K562 (cell line): ENCODE data around the gene NBEA. TPM values are rescaled to one million over a fixed set of nuclear protein-coding genes. Genes with fewer than 3 reads are reported as not detected.

ENCODE experiments used
- ATAC-seq: fragments of 200-7000 bp; cut with Tn5 transposase; 3 replicates; pipeline ENCODE4 v1.9.1; 2020; ENCODE audit warnings: moderate library complexity
- BruUV-seq: library from RNA; stranded (reverse); fragments of 400-500 nt; replicated peaks from 2 replicates; lab custom pipeline; 2021; lab: Mats Ljungman, UMichigan
- CTCF ChIA-PET: fragments of 300-600 bp; formaldehyde crosslinking; extraction: SDS; loops from one replicate; lab custom pipeline; 2021; ENCODE audit warnings: low intra/inter-chr PET ratio; lab: Yijun Ruan, JAX
- POLR2A ChIA-PET: fragments of 300-600, 350-650 bp; sonication (Branson Sonifier 250); formaldehyde crosslinking; extraction: SDS; loops from one replicate; lab custom pipeline; 2021; ENCODE audit warnings: antibody characterized with exemption, inconsistent platforms; lab: Yijun Ruan, JAX
- DNase-seq, 4 experiments: peaks; one replicate each; pipeline versions ENCODE4 v3.0.0 to v3.0.0-alpha.2; 2011 to 2018; ENCODE audit warnings: low spot score in 3 of 4, mixed read lengths in 3 of 4; ENCODE audit errors: extremely low read depth in 1 of 4
- FAIRE-seq: peaks from 2 replicates; lab custom pipeline; 2011; peaks lifted over from hg19 to GRCh38; lab: Jason Lieb, UNC
- H2AFZ ChIP-seq: 2 replicates; pipeline ENCODE4 v1.6.0; 2011; ENCODE audit warnings: low read depth, low read length, control low read depth, inconsistent platforms
- H3K27ac ChIP-seq: fragments of 200-600 bp; 3 replicates; pipeline ENCODE4 v1.8.0; 2011; ENCODE audit warnings: low read depth, mild to moderate bottlenecking, control low read depth, inconsistent platforms, low read length, moderate library complexity, mixed read lengths; ENCODE audit errors: extremely low read depth
- H3K27me3 ChIP-seq, 2 experiments: fragments of 300-600 bp in 1 of 2; 2 replicates in 1 of 2; 3 replicates in 1 of 2; pipeline versions ENCODE4 v1.6.0 to v1.8.0; 2011; ENCODE audit warnings: inconsistent platforms in 2 of 2, low read length in 2 of 2, mild to moderate bottlenecking in 1 of 2, mixed read lengths in 1 of 2, moderate library complexity in 1 of 2; ENCODE audit not compliant: control insufficient read depth in 2 of 2, insufficient read depth in 2 of 2
- H3K36me3 ChIP-seq: fragments of 300-600 bp; 3 replicates; pipeline ENCODE4 v1.8.0; 2011; ENCODE audit warnings: mild to moderate bottlenecking, low read length, inconsistent platforms; ENCODE audit not compliant: control insufficient read depth, insufficient read depth
- H3K4me1 ChIP-seq, 2 experiments: fragments of 200-600 bp in 1 of 2; replicated peaks in 1 of 2; 2 replicates in 1 of 2; 3 replicates in 1 of 2; pipeline versions ENCODE4 v1.5.1 to v1.8.0; 2011; ENCODE audit warnings: inconsistent platforms in 2 of 2, low read length in 2 of 2, mild to moderate bottlenecking in 1 of 2, mixed read lengths in 1 of 2, moderate library complexity in 1 of 2; ENCODE audit not compliant: control insufficient read depth in 2 of 2, insufficient read depth in 2 of 2
- H3K4me2 ChIP-seq: 2 replicates; pipeline ENCODE4 v1.6.1; 2011; ENCODE audit warnings: low read length, control low read depth, inconsistent platforms, mixed read lengths; ENCODE audit not compliant: insufficient read depth
- H3K4me3 ChIP-seq: fragments of 200-600 bp; sonication (generic), shearing (Covaris generic); 2 replicates; pipeline ENCODE4 v1.5.1; 2016; ENCODE audit warnings: control low read depth, inconsistent platforms
- H3K79me2 ChIP-seq: fragments of 200-600 bp; 3 replicates; pipeline ENCODE4 v1.8.0; 2011; ENCODE audit warnings: low read length, inconsistent platforms; ENCODE audit not compliant: control insufficient read depth, insufficient read depth
- H3K9ac ChIP-seq, 2 experiments: 2 replicates each; pipeline versions ENCODE4 v1.6.0 to v1.6.1; 2011; ENCODE audit warnings: low read depth in 2 of 2, low read length in 2 of 2, control low read depth in 1 of 2, inconsistent platforms in 1 of 2, mild to moderate bottlenecking in 1 of 2, mixed read lengths in 1 of 2; ENCODE audit not compliant: insufficient read depth in 1 of 2
- H3K9me1 ChIP-seq: one replicate; pipeline ENCODE4 v1.6.0; 2011; ENCODE audit warnings: inconsistent platforms, mild to moderate bottlenecking, low read length, moderate library complexity; ENCODE audit not compliant: control insufficient read depth, insufficient read depth
- H3K9me3 ChIP-seq: replicated peaks from 2 replicates; pipeline ENCODE4 v1.5.1; 2011; ENCODE audit warnings: low read depth, low read length, inconsistent platforms; ENCODE audit not compliant: control insufficient read depth, insufficient read depth
- H4K20me1 ChIP-seq: replicated peaks from 2 replicates; pipeline ENCODE4 v1.6.1; 2011; ENCODE audit warnings: low read length, inconsistent platforms, mixed read lengths; ENCODE audit not compliant: control insufficient read depth, insufficient read depth
- KLF6 ChIP-seq: fragments of 250-450 bp; sonication (Bioruptor Pico); IDR thresholded peaks from 2 replicates; pipeline ENCODE4 v1.4.0; 2020; ENCODE audit warnings: mild to moderate bottlenecking, moderate library complexity, borderline replicate concordance
- RBM22 ChIP-seq: fragments of 200-400 bp; formaldehyde crosslinking; IDR thresholded peaks from 2 replicates; pipeline ENCODE4 v1.6.1; 2018; ENCODE audit warnings: low read length, low read depth; ENCODE audit not compliant: poor library complexity, severe bottlenecking
- RREB1 ChIP-seq: fragments of 250-450 bp; sonication (Bioruptor Pico); IDR thresholded peaks from 2 replicates; pipeline ENCODE4 v1.4.0; 2020
- ZNF253 ChIP-seq: fragments of 250-450 bp; sonication (Bioruptor Pico); conservative IDR thresholded peaks from 2 replicates; pipeline ENCODE4 v1.6.1; 2021; ENCODE audit warnings: mild to moderate bottlenecking
- WGBS: fragments of 100-300 bp; shearing (Covaris generic); methylation state at CpG from one replicate; pipeline ENCODE4 v1.1.6; 2016; ENCODE audit warnings: low coverage, mixed read lengths; ENCODE audit not compliant: insufficient coverage; ENCODE audit errors: missing lambda C conversion rate; 5-methylcytosine and 5-hydroxymethylcytosine counted together
- in situ Hi-C: fragments of 300-500 bp; cut with MboI; formaldehyde crosslinking; loops from 4 replicates; pipeline ENCODE4 v1.15.0; 2018; ENCODE audit warnings: inconsistent platforms, mixed read lengths
- intact Hi-C: fragments of 100-400 bp; cut with micrococcal nuclease; formaldehyde crosslinking; loops from 2 replicates; pipeline ENCODE4 v1.14.2; 2022
- polyA plus RNA-seq, 8 experiments: library from polyadenylated mRNA; depleted of rRNA in 4 of 8; stranded (reverse) in 5 of 8; unstranded in 3 of 8; fragments of >200 nt; fragmentation: Nextera tagmentation in 2 of 8; fragmentation: Illumina TruSeq in 1 of 8; extraction: Ambion mirVana in 2 of 8; extraction: Trizol in 1 of 8; gene quantifications; 2 replicates each; pipeline versions ENCODE4 v1.2.1 to v1.2.3, GENCODE V29; 2011 to 2014; ENCODE audit warnings: inconsistent platforms in 1 of 8, missing spikeins in 1 of 8
- total RNA-seq, 7 experiments: library from RNA; depleted of rRNA in 6 of 7; stranded (reverse); fragments of >200 nt in 6 of 7; fragmentation: Illumina TruSeq in 2 of 7; extraction: Trizol in 2 of 7; gene quantifications; 2 replicates each; pipeline versions ENCODE4 v1.2.1 to v1.2.3, GENCODE V29; 2011 to 2021; ENCODE audit warnings: low replicate concordance in 1 of 7

The NBEA gene
- total and polyA plus RNA-seq, 9 of the 15 experiments (the other 6 are each of a cell fraction or from before 2014, with no cell fraction given), result 0.03 to 0.94 (median 0.05) TPM; not detected in 2

GRCh38 chr13:35489050-35489449 lies 547.0 kb downstream of the NBEA start:
- Histone ChIP-seq H3K36me3 (no peaks in the 10 kb centered on the region), H3K27me3 (no peaks in the 10 kb centered on the region), H3K79me2 (no peaks in the 10 kb centered on the region), H2AFZ (no peak overlapping the region), H3K9ac (no peak overlapping the region), H3K4me1 (no peaks in the 10 kb centered on the region), H4K20me1 (no peaks in the 10 kb centered on the region), H3K9me3 (no peaks in the 10 kb centered on the region)
- no peak for DNase-seq
- intact Hi-C loops (no loop called here), in situ Hi-C loops (no loop called here)
- TF ChIP-seq ZNF253 (no peak), RREB1 (CRISPR knock-in tag) (no peak), RBM22 (no peak), KLF6 (CRISPR knock-in tag) (no peak)
- TF ChIP-seq, all 486 proteins: peak for 0
- BruUV-seq, result no TSS peak
- FAIRE-seq, result no peak
- CTCF ChIA-PET, result no interaction called here
- H3K9me1 ChIP-seq, result no peaks in the 10 kb centered on the region
- H3K4me3 ChIP-seq, result no peak overlapping the region
- no peak overlapping the region for H3K4me2 ChIP-seq
- POLR2A ChIA-PET, result no interaction called here
- 0% methylated on average over 4 of the region's 4 CpGs for WGBS
- H3K27ac ChIP-seq, result no peak overlapping the region
- ATAC-seq, result no peak
